Measurements from ENCODE around the gene ARHGAP42. TPM values are rescaled to one million over a fixed set of nuclear protein-coding genes. Genes with fewer than 3 reads are reported as not detected.

ARHGAP42 gene
- total and polyA plus RNA-seq, 2 of the 4 experiments (the other 2 are of a cell fraction): 2.9 to 7.3 TPM

- Histone ChIP-seq H2BK120ac (ENCODE audit: low read depth, low read length) (no peak overlapping the region), H3K18ac (ENCODE audit: low read depth, low read length) (peak overlapping the region; percentile 51; the same call in 1 of the 2 replicates), H3K9me3 (ENCODE audit: control insufficient read depth, insufficient read depth, low read length) (no peaks in the 10 kb centered on the region), H2AFZ (replicated peaks; ENCODE audit: low read length, poor library complexity) (no peak overlapping the region), H3K79me1 (ENCODE audit: low read depth in 1 of 2, low read length in 2 of 2) (peaks cover 0 to 21% of the 10 kb centered on the region in 2 experiments; a peak in 2 of 4 replicates), H3K23ac (ENCODE audit: low read depth, low read length) (no peak overlapping the region), H3K4ac (ENCODE audit: low read depth, low read length) (no peak overlapping the region), H2AK9ac (replicated peaks; ENCODE audit: low read depth, low read length, poor library complexity) (no peak overlapping the region), H2BK15ac (ENCODE audit: low read depth, low read length) (no peak overlapping the region), H3K4me3 (ENCODE audit: insufficient read depth, low read depth, low read length) (no peak overlapping the region), H4K20me1 (ENCODE audit: insufficient read depth, low read length) (no peaks in the 10 kb centered on the region), H4K8ac (ENCODE audit: low read depth in 2 of 2, low read length in 2 of 2) (no peak overlapping the region), H2BK20ac (ENCODE audit: low read depth, low read length) (no peak overlapping the region), H3K56ac (ENCODE audit: extremely low read depth, insufficient read depth, low read length) (no peak overlapping the region), H3K27me3 (ENCODE audit: control insufficient read depth, insufficient read depth, low read length) (no peaks in the 10 kb centered on the region), H3K27ac (ENCODE audit: insufficient read depth, low read length) (no peak overlapping the region), H2BK5ac (ENCODE audit: low read depth, low read length, poor library complexity, severe bottlenecking) (no peak overlapping the region), H3K36me3 (ENCODE audit: control insufficient read depth, insufficient read depth, low read length) (no peaks in the 10 kb centered on the region), H3K4me1 (ENCODE audit: control insufficient read depth, insufficient read depth, low read length) (no peaks in the 10 kb centered on the region; the same call in 1 of the 2 replicates), H4K91ac (ENCODE audit: insufficient read depth, low read depth, low read length) (no peak overlapping the region), H3K9ac (ENCODE audit: low read depth, low read length) (no peak overlapping the region), H3K9me1 (ENCODE audit: insufficient read depth, low read length) (peaks cover 3% of the 10 kb centered on the region; the same call in 1 of the 2 replicates), H2AK5ac (ENCODE audit: low read depth, low read length) (no peak overlapping the region), H3K4me2 (ENCODE audit: low read depth, low read length) (no peak overlapping the region), H3K14ac (replicated peaks; ENCODE audit: low read depth, low read length) (no peak overlapping the region), H4K5ac (ENCODE audit: low read depth, low read length) (no peak overlapping the region)
- no peak for DNase-seq
- in situ Hi-C loops (cut with MboI; ENCODE audit: low sequenced_read_pairs): no loop called here
- BruUV-seq (replicated peaks): no TSS peak
- intact Hi-C loops (cut with micrococcal nuclease): no loop called here
- no CpG with 5 or more reads among the region's 1 CpG for WGBS, 2 experiments (ENCODE audit: extremely low coverage in 2 of 2, insufficient read length in 1 of 2)
- dilution Hi-C loops (cut with HindIII; ENCODE audit: low sequenced_read_pairs, unreplicated experiment): no loop called here
- TF ChIP-seq CTCF (conservative IDR thresholded peaks at IDR 0.05; ENCODE audit: low read depth, low read length) (no peak), POLR2A (IDR thresholded peaks at IDR 0.05; ENCODE audit: low read depth, low read length) (no peak), ELK1 (IDR thresholded peaks at IDR 0.05; ENCODE audit: borderline replicate concordance, low read depth, low read length) (no peak), MAFK (IDR thresholded peaks at IDR 0.05; ENCODE audit: low read depth, low read length) (no peak), SMC3 (IDR thresholded peaks at IDR 0.05; ENCODE audit: low read depth, low read length) (no peak)
- POLR2A ChIA-PET (ENCODE audit: unreplicated experiment): no interaction called here
- ATAC-seq (ENCODE audit: low read depth): no peak
- CTCF ChIA-PET: no interaction called here
These were observed 195.9 kb downstream of the ARHGAP42 start for GRCh38 chr11:100882957-100883356.

Measured in IMR-90 (cell line).